ENCODE data around the gene UBE2G2. TPM values are rescaled to one million over a fixed set of nuclear protein-coding genes. Genes with fewer than 3 reads are reported as not detected.
A peak's percentile ranks its signal among the peaks of the same experiment; 100 is the strongest.

UBE2G2 gene
- total RNA-seq, 3 donors from 2014 or later: 64.2 to 85.4 (median 66.8) TPM

DNA sequence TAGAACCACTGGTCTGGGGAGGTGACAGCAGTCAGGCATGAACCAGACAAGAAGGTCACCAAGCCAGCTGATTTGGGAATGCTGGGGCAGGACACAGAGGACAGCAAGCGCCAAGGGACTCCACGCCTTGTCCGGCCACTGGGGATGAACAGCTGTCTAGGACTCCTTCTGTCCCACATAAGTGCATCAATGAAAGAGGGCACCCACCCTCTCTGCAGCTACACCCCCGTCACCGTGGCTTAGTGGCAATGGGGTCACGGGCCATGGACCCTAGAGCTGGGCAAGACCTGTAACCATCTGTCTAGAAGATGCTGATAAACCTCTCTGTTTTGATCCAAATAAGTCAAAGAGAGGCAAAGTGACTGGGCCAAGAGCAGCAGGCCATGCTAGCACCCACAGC is 16.8 kb downstream of the UBE2G2 start:
- TF ChIP-seq, protein P1, sequence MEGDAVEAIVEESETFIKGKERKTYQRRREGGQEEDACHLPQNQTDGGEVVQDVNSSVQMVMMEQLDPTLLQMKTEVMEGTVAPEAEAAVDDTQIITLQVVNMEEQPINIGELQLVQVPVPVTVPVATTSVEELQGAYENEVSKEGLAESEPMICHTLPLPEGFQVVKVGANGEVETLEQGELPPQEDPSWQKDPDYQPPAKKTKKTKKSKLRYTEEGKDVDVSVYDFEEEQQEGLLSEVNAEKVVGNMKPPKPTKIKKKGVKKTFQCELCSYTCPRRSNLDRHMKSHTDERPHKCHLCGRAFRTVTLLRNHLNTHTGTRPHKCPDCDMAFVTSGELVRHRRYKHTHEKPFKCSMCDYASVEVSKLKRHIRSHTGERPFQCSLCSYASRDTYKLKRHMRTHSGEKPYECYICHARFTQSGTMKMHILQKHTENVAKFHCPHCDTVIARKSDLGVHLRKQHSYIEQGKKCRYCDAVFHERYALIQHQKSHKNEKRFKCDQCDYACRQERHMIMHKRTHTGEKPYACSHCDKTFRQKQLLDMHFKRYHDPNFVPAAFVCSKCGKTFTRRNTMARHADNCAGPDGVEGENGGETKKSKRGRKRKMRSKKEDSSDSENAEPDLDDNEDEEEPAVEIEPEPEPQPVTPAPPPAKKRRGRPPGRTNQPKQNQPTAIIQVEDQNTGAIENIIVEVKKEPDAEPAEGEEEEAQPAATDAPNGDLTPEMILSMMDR (IDR thresholded peaks at IDR 0.05): no peak
- no peaks in the 10 kb centered on the region for H3K4me1 ChIP-seq (ENCODE audit: low read depth)
- no peak for DNase-seq
- H3K4me3 ChIP-seq: no peak overlapping the region
- ATAC-seq: no peak
- H3K9me3 ChIP-seq: no peaks in the 10 kb centered on the region
- intact Hi-C loops (cut with DNase I, micrococcal nuclease): no loop called here
- no peaks in the 10 kb centered on the region for H3K36me3 ChIP-seq (ENCODE audit: low read depth)

DNA sequence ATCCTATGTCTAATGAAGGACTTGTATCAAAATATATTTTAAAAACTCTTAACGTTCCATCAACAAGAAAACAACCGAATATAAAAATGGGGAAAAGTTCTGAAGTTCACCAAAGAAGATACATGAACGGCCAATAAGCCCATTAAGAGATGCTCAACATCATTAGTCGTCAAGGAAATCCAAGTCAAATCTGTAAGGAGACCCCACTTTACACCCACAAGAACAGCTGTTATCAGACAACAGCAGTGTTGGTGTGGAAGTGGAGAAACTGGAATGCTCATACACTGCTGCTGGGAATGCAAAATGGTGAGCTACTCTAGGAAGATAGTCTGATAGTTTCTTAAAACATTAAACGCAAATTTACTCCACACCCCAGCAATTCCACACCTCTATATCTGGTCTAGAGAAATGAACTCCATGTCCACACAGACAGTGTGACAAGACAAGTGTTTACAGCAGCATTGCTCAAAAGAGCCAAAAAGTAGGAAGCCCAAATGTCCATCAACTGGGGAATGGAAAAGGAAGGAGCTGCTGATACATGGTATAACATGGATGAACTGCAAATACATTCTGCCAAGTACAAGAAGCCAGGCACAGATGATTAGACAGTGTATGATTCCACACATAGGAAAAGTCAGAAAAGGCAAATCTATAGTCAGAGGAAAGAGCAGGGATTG is 18.5 kb downstream of the UBE2G2 start:
- DNase-seq (no peak), ATAC-seq (no peak)
- H3K4me1 ChIP-seq (ENCODE audit: low read depth): no peaks in the 10 kb centered on the region
- intact Hi-C loops (cut with DNase I, micrococcal nuclease): no loop called here
- TF ChIP-seq, protein P1 (IDR thresholded peaks at IDR 0.05): no peak
- no peaks in the 10 kb centered on the region for H3K36me3 ChIP-seq (ENCODE audit: low read depth)
- no peak overlapping the region for H3K4me3 ChIP-seq
- no peaks in the 10 kb centered on the region for H3K9me3 ChIP-seq

DNA sequence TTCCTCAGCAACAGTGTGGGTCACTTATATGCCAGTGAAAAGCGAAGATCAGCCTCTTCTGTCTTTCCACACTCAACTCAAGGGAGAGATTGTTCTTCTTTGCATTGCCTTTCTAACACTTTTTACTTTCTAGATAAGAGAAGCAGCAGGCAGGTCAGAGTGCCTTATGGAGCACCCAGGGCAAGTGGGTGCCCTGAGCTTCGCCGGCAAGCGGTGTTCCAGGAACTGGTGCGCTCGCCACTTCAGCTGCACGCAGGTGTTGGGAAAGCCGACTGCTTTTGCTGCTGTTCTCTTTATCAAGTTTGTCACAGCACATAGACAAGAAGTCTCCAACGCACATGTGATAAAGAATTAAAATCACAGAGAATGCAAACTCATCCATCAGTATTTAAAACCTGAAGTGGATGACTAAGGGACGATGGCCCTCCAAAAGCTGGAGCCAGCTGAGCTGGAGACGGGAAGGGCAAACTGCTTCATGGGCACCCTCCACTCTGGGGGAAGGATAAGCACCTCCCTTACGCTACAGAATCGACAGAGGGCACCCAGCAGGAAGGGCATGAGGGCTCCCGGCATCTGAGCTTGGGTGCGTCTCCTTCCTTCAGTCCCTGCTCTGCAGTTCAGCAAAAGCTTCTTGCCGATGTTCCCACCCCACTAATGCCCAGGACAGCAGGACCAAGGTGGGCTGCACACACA is 20.7 kb downstream of the UBE2G2 start:
- H3K36me3 ChIP-seq (ENCODE audit: low read depth): no peaks in the 10 kb centered on the region
- H3K4me1 ChIP-seq (ENCODE audit: low read depth): no peaks in the 10 kb centered on the region
- H3K4me3 ChIP-seq: no peak overlapping the region
- TF ChIP-seq, protein P1 (IDR thresholded peaks at IDR 0.05): no peak
- no peaks in the 10 kb centered on the region for H3K9me3 ChIP-seq
- DNase-seq: no peak
- ATAC-seq: no peak
- intact Hi-C loops (cut with DNase I, micrococcal nuclease): no loop called here

DNA sequence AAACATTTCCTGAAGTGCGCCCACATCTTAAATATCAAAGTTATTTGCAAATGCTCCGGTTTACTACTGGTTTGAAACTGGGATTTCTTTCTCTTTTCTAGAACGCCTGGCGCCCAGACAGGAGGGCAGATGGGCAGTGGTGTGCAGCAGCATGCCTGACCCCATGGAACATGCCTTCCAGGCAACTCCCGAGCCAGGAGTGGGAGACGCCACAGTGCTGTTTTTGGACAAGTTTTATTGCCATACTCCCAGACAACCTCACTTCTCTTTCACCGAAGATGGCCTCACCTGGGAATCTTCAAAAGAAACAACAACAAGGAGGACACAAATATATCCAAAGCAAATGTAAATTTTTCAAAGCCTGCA is 21.5 kb downstream of the UBE2G2 start:
- TF ChIP-seq, protein P1 (IDR thresholded peaks at IDR 0.05): no peak

DNA sequence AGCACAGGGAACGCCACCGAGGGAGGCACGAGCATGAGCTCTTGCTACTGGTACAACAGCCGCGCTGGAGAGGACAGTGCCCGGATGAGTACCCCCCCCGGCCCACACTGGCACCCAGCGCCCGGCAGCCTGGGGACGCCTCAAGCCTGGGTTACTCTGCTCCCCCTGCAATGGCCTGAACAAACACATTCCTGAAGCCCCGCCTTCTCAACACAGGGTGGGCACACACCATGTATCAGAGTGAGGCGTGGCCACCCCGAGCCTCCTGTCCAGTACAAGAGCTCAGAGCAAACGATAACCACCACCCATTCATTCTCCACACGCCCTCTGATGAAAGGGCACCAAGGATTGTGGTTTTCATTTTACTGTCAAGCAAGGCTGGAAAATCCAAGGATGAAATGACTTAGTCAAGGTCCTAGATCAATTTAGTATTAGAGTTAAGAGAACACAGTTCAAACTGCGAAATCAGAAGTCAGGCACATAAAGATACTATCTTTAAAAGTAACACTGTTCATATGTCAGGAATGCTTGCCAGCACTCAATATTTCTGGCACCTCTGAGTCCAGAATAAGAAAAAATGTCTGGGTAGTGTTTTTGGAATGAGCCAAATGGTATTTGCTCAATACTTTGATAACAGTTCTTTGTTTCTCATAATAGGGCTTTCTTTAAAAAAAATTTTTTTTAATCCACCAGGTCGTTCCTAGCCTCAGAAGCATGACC is 22.0 kb downstream of the UBE2G2 start:
- no peak for DNase-seq
- TF ChIP-seq, protein P1 (IDR thresholded peaks at IDR 0.05): no peak
- ATAC-seq: peak; percentile 18
- no peaks in the 10 kb centered on the region for H3K9me3 ChIP-seq
- no peaks in the 10 kb centered on the region for H3K4me1 ChIP-seq (ENCODE audit: low read depth)
- H3K36me3 ChIP-seq (ENCODE audit: low read depth): no peaks in the 10 kb centered on the region
- intact Hi-C loops (cut with DNase I, micrococcal nuclease): no loop called here
- no peak overlapping the region for H3K4me3 ChIP-seq

More for the DNA sequence above, 21.5 kb downstream of the UBE2G2 start:
- no peaks in the 10 kb centered on the region for H3K36me3 ChIP-seq (ENCODE audit: low read depth)
- no peaks in the 10 kb centered on the region for H3K9me3 ChIP-seq
- H3K4me1 ChIP-seq (ENCODE audit: low read depth): no peaks in the 10 kb centered on the region
- intact Hi-C loops (cut with DNase I, micrococcal nuclease): no loop called here
- no peak for DNase-seq
- no peak overlapping the region for H3K4me3 ChIP-seq
- ATAC-seq: no peak
